ENCODE results near the gene TIRAP.
"Not testable (repeated sequence)": the region's sequence is repeated elsewhere in the genome, so short reads cannot be mapped to it uniquely, and the experiment has no call there.

Gene TIRAP

GRCh38 chr11:126282736-126283591, at the start of gene TIRAP:
TIRAP (plus strand) TSS chr11:126283093; CDS start chr11:126290895, 7,802 bp downstream.
- peak within 1 kb of the TSS; percentile 69 to 70 for H3K4me3 ChIP-seq (replicated peaks in 1 of 2; ENCODE audit: low read depth in 2 of 2, low read length in 2 of 2)
- peak; percentile 58 to 62 for DNase-seq (ENCODE audit: low read depth in 2 of 2)
- no peak for TF ChIP-seq CTCF (IDR thresholded peaks at IDR 0.05; ENCODE audit: low read depth, low read length)

GRCh38 chr11:126233391-126233790, 49.5 kb upstream of the TIRAP start:
- no peak for TF ChIP-seq CTCF (IDR thresholded peaks at IDR 0.05; ENCODE audit: low read depth, low read length)
- H3K4me3 ChIP-seq (replicated peaks in 1 of 2; ENCODE audit: low read depth in 2 of 2, low read length in 2 of 2) = no peak overlapping the region
- peak in 1 of 2 donors; percentile 52 for DNase-seq (ENCODE audit: low read depth in 2 of 2)

GRCh38 chr11:126246636-126247035, 36.3 kb upstream of the TIRAP start:
- DNase-seq (ENCODE audit: low read depth in 2 of 2) = peak; percentile 45 to 67
- TF ChIP-seq CTCF (IDR thresholded peaks at IDR 0.05; ENCODE audit: low read depth, low read length) = no peak
- H3K4me3 ChIP-seq (replicated peaks in 1 of 2; ENCODE audit: low read depth in 2 of 2, low read length in 2 of 2) = no peak overlapping the region

- no peak for TF ChIP-seq CTCF (IDR thresholded peaks at IDR 0.05; ENCODE audit: low read depth, low read length)
- DNase-seq (ENCODE audit: low read depth in 2 of 2) = no peak
- H3K4me3 ChIP-seq (replicated peaks in 1 of 2; ENCODE audit: low read depth in 2 of 2, low read length in 2 of 2) = no peak overlapping the region
Observed at GRCh38 chr11:126253265-126253664, 29.6 kb upstream of the TIRAP start.

GRCh38 chr11:126254819-126255218, 28.1 kb upstream of the TIRAP start:
- DNase-seq (ENCODE audit: low read depth in 2 of 2) = no peak
- no peak for TF ChIP-seq CTCF (IDR thresholded peaks at IDR 0.05; ENCODE audit: low read depth, low read length)
- no peak overlapping the region for H3K4me3 ChIP-seq (replicated peaks in 1 of 2; ENCODE audit: low read depth in 2 of 2, low read length in 2 of 2)

GRCh38 chr11:126255507-126255906, 27.4 kb upstream of the TIRAP start:
- not testable (repeated sequence) for DNase-seq (ENCODE audit: low read depth in 2 of 2); H3K4me3 ChIP-seq (replicated peaks in 1 of 2; ENCODE audit: low read depth in 2 of 2, low read length in 2 of 2)

- TF ChIP-seq CTCF (IDR thresholded peaks at IDR 0.05; ENCODE audit: low read depth, low read length) = no peak
- no peak for DNase-seq (ENCODE audit: low read depth in 2 of 2)
- no peak overlapping the region for H3K4me3 ChIP-seq (replicated peaks in 1 of 2; ENCODE audit: low read depth in 2 of 2, low read length in 2 of 2)
Observed at GRCh38 chr11:126256216-126256615, 26.7 kb upstream of the TIRAP start.
